ENCODE results near the gene OAS2. TPM values are rescaled to one million over a fixed set of nuclear protein-coding genes. Genes with fewer than 3 reads are reported as not detected.
"Not testable (repeated sequence)": the region's sequence is repeated elsewhere in the genome, so short reads cannot be mapped to it uniquely, and the experiment has no call there.

Gene OAS2
- total RNA-seq, 1 donor from 2014 or later = 36.6 TPM

- no peak for DNase-seq (ENCODE audit: low spot score)
Measured at GRCh38 chr12:112948806-112949205, 29.5 kb upstream of the OAS2 start.

GRCh38 chr12:112950701-112951100 lies 27.6 kb upstream of the OAS2 start:
- no peak for DNase-seq (ENCODE audit: low spot score)

- DNase-seq (ENCODE audit: low spot score) = not testable (repeated sequence)
Measured at GRCh38 chr12:112957125-112957524, 21.2 kb upstream of the OAS2 start.

- DNase-seq (ENCODE audit: low spot score) = peak; percentile 59
Measured at GRCh38 chr12:112961074-112961473, 17.2 kb upstream of the OAS2 start.

GRCh38 chr12:112961536-112961935 lies 16.8 kb upstream of the OAS2 start:
- DNase-seq (ENCODE audit: low spot score) = no peak

- peak; percentile 60 for DNase-seq (ENCODE audit: low spot score)
Measured at GRCh38 chr12:112962561-112962960, 15.8 kb upstream of the OAS2 start.

- peak; percentile 57 for DNase-seq (ENCODE audit: low spot score)
Measured at GRCh38 chr12:112963227-112963861, 15.0 kb upstream of the OAS2 start.

GRCh38 chr12:112964067-112964670 lies 14.2 kb upstream of the OAS2 start:
- peak; percentile 43 for DNase-seq (ENCODE audit: low spot score)

GRCh38 chr12:112964915-112965314 lies 13.4 kb upstream of the OAS2 start:
- peak; percentile 73 for DNase-seq (ENCODE audit: low spot score)

- peak; percentile 71 for DNase-seq (ENCODE audit: low spot score)
Measured at GRCh38 chr12:112965643-112966042, 12.7 kb upstream of the OAS2 start.

GRCh38 chr12:112967306-112967705 lies 11.0 kb upstream of the OAS2 start:
- DNase-seq (ENCODE audit: low spot score) = peak; percentile 77

GRCh38 chr12:112967858-112968257 lies 10.5 kb upstream of the OAS2 start:
- peak; percentile 73 for DNase-seq (ENCODE audit: low spot score)

- DNase-seq (ENCODE audit: low spot score) = peak; percentile 60
Measured at GRCh38 chr12:112969547-112970306, 8.6 kb upstream of the OAS2 start.

- no peak for DNase-seq (ENCODE audit: low spot score)
Measured at GRCh38 chr12:112970391-112970790, 7.9 kb upstream of the OAS2 start.

GRCh38 chr12:112971248-112971647 lies 7.1 kb upstream of the OAS2 start:
- DNase-seq (ENCODE audit: low spot score) = no peak

- DNase-seq (ENCODE audit: low spot score) = no peak
Measured at GRCh38 chr12:112973011-112973735, 5.1 kb upstream of the OAS2 start.

- DNase-seq (ENCODE audit: low spot score) = no peak
Measured at GRCh38 chr12:112973818-112974231, 4.5 kb upstream of the OAS2 start.

- no peak for DNase-seq (ENCODE audit: low spot score)
Measured at GRCh38 chr12:112974904-112975303, 3.4 kb upstream of the OAS2 start.

GRCh38 chr12:112977139-112977538 lies 1.2 kb upstream of the OAS2 start:
- DNase-seq (ENCODE audit: low spot score) = no peak

- DNase-seq (ENCODE audit: low spot score) = no peak
Measured at GRCh38 chr12:112977641-112978040, 678 bp upstream of the OAS2 start.

- DNase-seq (ENCODE audit: low spot score) = no peak
Measured at GRCh38 chr12:112979041-112979680, 842 bp downstream of the OAS2 start.

All from mesenteric fat pad (tissue), 1 donor.